AG04449 (cell line): Measurements from ENCODE around the gene SLC46A2.

Experiments used
- CTCF ChIA-PET: fragments of 350-600 bp; formaldehyde crosslinking; extraction: SDS; loops from one replicate; lab custom pipeline; 2021; ENCODE audit warnings: antibody characterized with exemption; lab: Yijun Ruan, JAX
- POLR2A ChIA-PET: fragments of 400-600, 350-600 bp; formaldehyde crosslinking; extraction: SDS; loops from one replicate; lab custom pipeline; 2020; ENCODE audit warnings: antibody characterized with exemption, inconsistent platforms; lab: Yijun Ruan, JAX
- DNase-seq: peaks from one replicate; pipeline ENCODE4 v3.0.0-alpha.2; 2010; ENCODE audit warnings: low read depth, low spot score
- H3K4me3 ChIP-seq: 2 replicates; pipeline ENCODE4 v1.5.1; 2011; ENCODE audit warnings: low read depth, mild to moderate bottlenecking, control low read depth, low read length
- CTCF ChIP-seq: IDR thresholded peaks from one replicate; pipeline ENCODE4 v1.5.1; 2011; ENCODE audit warnings: mild to moderate bottlenecking, moderate library complexity, low read length, control low read depth, inconsistent platforms; ENCODE audit not compliant: insufficient read depth; ENCODE audit errors: missing control alignments

Gene SLC46A2

GRCh38 chr9:112884721-112885120, 6.0 kb downstream of the SLC46A2 start:
- ChIA-PET POLR2A (no interaction called here), CTCF (interaction anchor here (0.7 to 7.5 kb wide), 4 partner anchors 21 to 42 kb away, joined by 3 to 67 read pairs (median 4); no protein-coding TSS in a partner anchor)
- DNase-seq, result no peak
- no peak overlapping the region for H3K4me3 ChIP-seq
- no peak for TF ChIP-seq CTCF

- POLR2A ChIA-PET, result no interaction called here
- no peak for TF ChIP-seq CTCF
- DNase-seq, result no peak
- CTCF ChIA-PET, result interaction anchor here (0.7 to 7.5 kb wide), 4 partner anchors 20 to 41 kb away, joined by 3 to 67 read pairs (median 4); no protein-coding TSS in a partner anchor
- H3K4me3 ChIP-seq, result no peak overlapping the region
Measured at GRCh38 chr9:112884101-112884500, 6.6 kb downstream of the SLC46A2 start.

- no peak overlapping the region for H3K4me3 ChIP-seq
- ChIA-PET POLR2A (no interaction called here), CTCF (interaction anchor here (7.5 kb wide), 1 partner anchor 24 kb away, joined by 67 read pairs; no protein-coding TSS in a partner anchor)
- no peak for TF ChIP-seq CTCF
- no peak for DNase-seq
Measured at GRCh38 chr9:112881331-112881730, 9.3 kb downstream of the SLC46A2 start.

- H3K4me3 ChIP-seq, result no peak overlapping the region
- TF ChIP-seq CTCF, result no peak
- ChIA-PET CTCF (interaction anchor here (0.9 kb wide), 1 partner anchor 35 kb away, joined by 3 read pairs; no protein-coding TSS in a partner anchor), POLR2A (no interaction called here)
- DNase-seq, result no peak
Measured at GRCh38 chr9:112880650-112881049, 10.0 kb downstream of the SLC46A2 start.

- DNase-seq, result no peak
- ChIA-PET POLR2A (no interaction called here), CTCF (interaction anchor here (0.6 kb wide), 1 partner anchor 174 kb away, joined by 3 read pairs; no protein-coding TSS in a partner anchor)
- no peak overlapping the region for H3K4me3 ChIP-seq
- TF ChIP-seq CTCF, result no peak
Measured at GRCh38 chr9:112878752-112879151, 11.9 kb downstream of the SLC46A2 start.

- no peak for TF ChIP-seq CTCF
- ChIA-PET CTCF (interaction anchor here (1.4 to 2.3 kb wide), 2 partner anchors 29 to 32 kb away, joined by 4 to 9 read pairs; no protein-coding TSS in a partner anchor), POLR2A (no interaction called here)
- DNase-seq, result no peak
- no peak overlapping the region for H3K4me3 ChIP-seq
Measured at GRCh38 chr9:112873773-112874405, 16.8 kb downstream of the SLC46A2 start.
